ENCODE measurements around the gene NCK2. TPM values are rescaled to one million over a fixed set of nuclear protein-coding genes. Genes with fewer than 3 reads are reported as not detected.

NCK2 gene
- total RNA-seq, 4 donors from 2014 or later, result 56.1 to 69.6 (median 58.7) TPM

- TF ChIP-seq POLR2A (IDR thresholded peaks at IDR 0.05) (no peak), CTCF (IDR thresholded peaks at IDR 0.05) (no peak)
- intact Hi-C loops (cut with DNase I; ENCODE audit: low total_unique reads), result no loop called here
- 68 to 80% methylated on average over 4 of the region's 4 CpGs for WGBS, 2 donors
- no peak overlapping the region for H3K4me3 ChIP-seq (ENCODE audit: low read depth, poor library complexity, severe bottlenecking)
- DNase-seq (ENCODE audit: low spot score in 2 of 2), result no peak
These were observed 95.1 kb downstream of the NCK2 start for GRCh38 chr2:105839793-105840192.

DNA sequence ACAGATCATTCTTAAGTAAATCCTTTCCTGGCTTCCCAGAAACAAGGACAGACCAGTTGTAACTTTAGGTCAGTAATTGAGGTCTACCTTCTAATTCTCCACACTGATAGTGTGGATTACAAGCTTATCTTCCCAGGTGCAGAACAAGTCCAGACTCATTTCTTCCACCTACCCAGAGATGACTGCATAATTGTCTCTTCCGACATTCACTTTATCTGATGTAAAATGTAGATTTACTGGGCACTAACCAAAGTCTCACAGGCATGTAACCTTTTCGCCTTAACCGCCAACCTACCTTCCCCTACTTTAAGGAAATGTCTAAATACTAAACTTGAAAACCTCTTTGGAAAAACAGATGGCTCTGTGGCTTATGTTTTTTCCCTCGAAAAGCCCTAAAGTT, 96.2 kb downstream of the NCK2 start:
- intact Hi-C loops (cut with DNase I; ENCODE audit: low total_unique reads), result no loop called here
- TF ChIP-seq POLR2A (IDR thresholded peaks at IDR 0.05) (no peak), CTCF (IDR thresholded peaks at IDR 0.05) (no peak)
- no peak overlapping the region for H3K4me3 ChIP-seq (ENCODE audit: low read depth, poor library complexity, severe bottlenecking)
- WGBS, 2 donors, result 62 to 63% methylated on average over 4 of the region's 4 CpGs
- no peak for DNase-seq (ENCODE audit: low spot score in 2 of 2)

DNA sequence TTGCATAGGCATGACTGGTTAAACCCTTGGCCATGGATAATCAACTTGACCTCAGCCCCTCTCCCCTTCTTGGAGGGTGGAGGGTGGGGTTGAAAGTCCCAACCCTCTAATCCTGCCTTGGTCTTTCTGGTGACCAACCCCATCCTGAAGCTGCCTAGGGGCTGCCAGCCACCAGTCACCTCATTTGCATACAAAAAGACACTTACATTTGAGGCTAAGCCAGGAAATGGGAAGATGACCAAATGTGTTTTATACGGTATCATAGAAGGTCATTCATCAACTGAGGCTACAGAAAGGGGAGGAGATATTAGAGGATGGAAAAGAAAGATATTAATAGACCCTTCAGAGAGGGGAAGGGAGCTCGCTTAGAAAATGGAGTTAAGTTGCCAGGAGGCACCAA, 96.8 kb downstream of the NCK2 start:
- intact Hi-C loops (cut with DNase I; ENCODE audit: low total_unique reads), result no loop called here
- WGBS, 2 donors, result 57 to 70% methylated on average over 2 of the region's 2 CpGs
- H3K4me3 ChIP-seq (ENCODE audit: low read depth, poor library complexity, severe bottlenecking), result no peak overlapping the region
- no peak for DNase-seq (ENCODE audit: low spot score in 2 of 2)
- TF ChIP-seq POLR2A (IDR thresholded peaks at IDR 0.05) (no peak), CTCF (IDR thresholded peaks at IDR 0.05) (no peak)

- H3K4me3 ChIP-seq (ENCODE audit: low read depth, poor library complexity, severe bottlenecking), result no peak overlapping the region
- WGBS, 2 donors, result 85 to 87% methylated on average over 4 of the region's 4 CpGs
- intact Hi-C loops (cut with DNase I; ENCODE audit: low total_unique reads), result no loop called here
- no peak for DNase-seq (ENCODE audit: low spot score in 2 of 2)
- no peak for TF ChIP-seq POLR2A (IDR thresholded peaks at IDR 0.05)
- no peak for TF ChIP-seq CTCF (IDR thresholded peaks at IDR 0.05)
These were observed 97.8 kb downstream of the NCK2 start for GRCh38 chr2:105842555-105842954.

DNA sequence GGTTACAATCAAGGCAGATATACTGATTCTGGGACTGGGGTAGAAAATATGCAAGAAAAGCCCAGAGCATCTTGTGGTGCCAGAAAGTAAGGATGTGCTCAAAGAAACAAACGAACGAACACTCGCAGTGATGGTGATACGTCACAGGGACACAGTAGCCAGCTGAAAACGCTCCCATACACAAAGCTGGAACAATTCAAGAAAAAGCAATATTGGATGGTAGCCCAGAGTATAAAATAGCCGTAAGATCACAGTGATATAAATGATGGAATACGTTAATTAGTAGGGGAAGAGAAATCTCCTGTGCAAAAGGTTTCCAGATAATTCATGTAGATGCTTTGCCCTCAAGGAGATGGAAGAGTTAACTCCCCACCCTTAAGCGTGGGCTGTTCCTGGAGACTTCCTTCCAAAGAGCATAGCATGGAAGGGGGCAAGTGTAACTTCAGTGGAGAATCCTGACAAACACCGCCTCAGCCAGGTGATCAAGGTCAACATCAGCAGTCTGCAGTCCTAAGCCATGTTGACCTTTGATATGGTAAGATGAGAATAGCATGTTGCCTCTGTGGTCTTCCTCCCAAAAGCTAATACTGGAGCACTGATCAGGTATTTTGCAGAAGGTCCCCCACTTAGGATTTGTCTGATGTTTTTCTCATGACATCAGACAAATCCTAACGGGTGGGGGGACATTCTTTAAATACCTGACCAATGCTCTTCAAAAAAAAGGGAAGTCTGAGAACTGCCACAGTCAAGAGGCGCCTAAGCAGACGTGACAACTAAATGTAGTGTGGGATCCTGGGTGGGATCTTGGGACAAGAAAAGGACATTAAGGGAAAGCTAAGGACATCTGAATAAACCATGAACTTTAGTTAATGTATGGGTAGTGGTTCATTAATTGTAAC, 99.0 kb downstream of the NCK2 start:
- H3K4me3 ChIP-seq (ENCODE audit: low read depth, poor library complexity, severe bottlenecking), result no peak overlapping the region
- 52 to 69% methylated on average over 12 of the region's 12 CpGs for WGBS, 2 donors
- TF ChIP-seq CTCF (IDR thresholded peaks at IDR 0.05), result no peak
- TF ChIP-seq POLR2A (IDR thresholded peaks at IDR 0.05), result no peak
- DNase-seq (ENCODE audit: low spot score in 2 of 2), result no peak
- intact Hi-C loops (cut with DNase I; ENCODE audit: low total_unique reads), result no loop called here
